ENCODE results near the gene NR2F6. TPM values are rescaled to one million over a fixed set of nuclear protein-coding genes. Genes with fewer than 3 reads are reported as not detected.

Gene NR2F6
- total RNA-seq, 1 donor from 2014 or later: 14.4 TPM

- peaks cover 27% of the 10 kb centered on the region for H3K36me3 Mint-ChIP-seq (ENCODE audit: low read depth)
- H3K27me3 Mint-ChIP-seq (ENCODE audit: insufficient read depth): no peaks in the 10 kb centered on the region
- H3K4me1 Mint-ChIP-seq (ENCODE audit: low read depth): peaks cover 19% of the 10 kb centered on the region
- DNase-seq (ENCODE audit: low spot score): no peak
- intact Hi-C loops (cut with micrococcal nuclease): no loop called here
- no peaks in the 10 kb centered on the region for H3K9me3 Mint-ChIP-seq
- H3K4me3 Mint-ChIP-seq: no peak overlapping the region
- H3K27ac Mint-ChIP-seq: no peak overlapping the region
Measured at GRCh38 chr19:17210296-17210695, 35.4 kb downstream of the NR2F6 start.

- peak overlapping the region; percentile 70 for H3K27ac Mint-ChIP-seq
- H3K9me3 Mint-ChIP-seq: no peaks in the 10 kb centered on the region
- H3K4me1 Mint-ChIP-seq (ENCODE audit: low read depth): peaks cover 10% of the 10 kb centered on the region
- H3K4me3 Mint-ChIP-seq: no peak overlapping the region
- intact Hi-C loops (cut with micrococcal nuclease): no loop called here
- DNase-seq (ENCODE audit: low spot score): peak; percentile 23
- H3K36me3 Mint-ChIP-seq (ENCODE audit: low read depth): peaks cover 24% of the 10 kb centered on the region
- no peaks in the 10 kb centered on the region for H3K27me3 Mint-ChIP-seq (ENCODE audit: insufficient read depth)
Measured at GRCh38 chr19:17209126-17210036, 36.3 kb downstream of the NR2F6 start.

- intact Hi-C loops (cut with micrococcal nuclease): no loop called here
- Mint-ChIP-seq H3K4me1 (ENCODE audit: low read depth) (peaks cover 8% of the 10 kb centered on the region), H3K4me3 (no peak overlapping the region), H3K27me3 (ENCODE audit: insufficient read depth) (no peaks in the 10 kb centered on the region), H3K36me3 (ENCODE audit: low read depth) (peaks cover 34% of the 10 kb centered on the region), H3K9me3 (no peaks in the 10 kb centered on the region), H3K27ac (no peak overlapping the region)
- no peak for DNase-seq (ENCODE audit: low spot score)
Measured at GRCh38 chr19:17206736-17207581, 38.8 kb downstream of the NR2F6 start.

DNA sequence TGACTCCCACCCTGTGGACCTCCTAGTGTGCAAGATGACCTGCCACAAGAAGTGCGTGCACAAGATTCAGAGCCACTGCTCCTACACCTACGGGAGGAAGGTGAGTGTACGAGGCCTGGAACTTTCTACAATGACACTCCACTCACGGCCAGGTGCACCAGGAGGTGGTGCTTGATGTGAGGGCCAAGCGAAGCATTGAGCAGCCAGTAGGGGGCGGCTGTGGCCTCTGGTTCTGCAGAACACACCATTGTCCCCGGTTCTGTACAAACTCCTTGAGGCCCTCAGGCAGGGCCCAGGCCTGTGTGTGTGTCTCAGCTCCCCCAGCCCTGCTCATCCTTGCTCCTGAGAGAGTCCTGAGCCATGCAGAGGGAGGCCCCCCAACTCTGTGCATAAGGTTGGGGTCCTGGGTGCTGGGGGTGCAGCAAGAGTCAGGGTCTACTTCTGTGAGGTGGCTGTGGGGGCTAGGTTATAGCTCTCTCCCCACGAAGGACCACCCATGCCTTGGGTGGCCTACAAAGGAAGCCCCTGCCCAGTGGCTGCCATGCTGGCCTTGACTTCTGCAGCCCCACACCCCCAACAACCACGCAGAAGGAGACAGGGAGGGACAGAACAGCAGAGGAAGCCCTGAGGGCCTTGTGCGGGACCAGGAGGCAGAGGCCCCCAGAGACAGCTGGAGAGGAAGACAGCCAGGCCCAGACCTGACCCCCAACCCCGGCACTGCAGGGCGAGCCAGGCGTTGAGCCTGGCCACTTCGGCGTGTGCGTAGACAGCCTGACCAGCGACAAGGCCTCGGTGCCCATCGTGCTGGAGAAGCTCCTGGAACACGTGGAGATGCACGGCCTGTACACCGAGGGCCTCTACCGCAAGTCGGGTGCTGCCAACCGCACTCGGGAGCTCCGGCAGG lies 40.2 kb downstream of the NR2F6 start:
- Mint-ChIP-seq H3K9me3 (no peaks in the 10 kb centered on the region), H3K27ac (no peak overlapping the region), H3K27me3 (ENCODE audit: insufficient read depth) (no peaks in the 10 kb centered on the region), H3K4me1 (ENCODE audit: low read depth) (peaks cover 8% of the 10 kb centered on the region), H3K4me3 (no peak overlapping the region), H3K36me3 (ENCODE audit: low read depth) (peaks cover 47% of the 10 kb centered on the region)
- DNase-seq (ENCODE audit: low spot score): peak; percentile 44
- intact Hi-C loops (cut with micrococcal nuclease): loop anchor here (1.0 to 2.0 kb wide), 2 partner anchors 29 to 77 kb away; no protein-coding TSS in a partner anchor

DNA sequence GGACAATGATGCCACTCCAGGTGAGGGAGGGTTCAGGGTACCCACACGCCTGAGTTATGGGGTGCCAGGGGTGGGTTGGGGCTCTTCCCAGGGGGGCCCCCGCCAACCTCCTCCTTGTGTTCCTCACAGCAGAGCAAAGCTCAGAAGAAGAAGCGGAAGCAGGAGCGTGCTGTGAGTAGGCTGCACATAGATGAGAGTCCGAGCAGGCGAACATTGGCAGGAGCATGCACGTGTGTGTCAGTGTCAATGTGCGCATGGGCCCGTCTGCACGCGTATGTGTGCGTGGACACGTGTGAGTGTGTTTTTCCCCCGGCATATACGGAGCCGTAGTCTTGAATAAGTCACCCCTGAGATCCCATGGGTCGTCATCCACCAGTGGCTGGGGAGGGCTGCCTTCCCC lies 43.0 kb downstream of the NR2F6 start:
- no peaks in the 10 kb centered on the region for H3K4me1 Mint-ChIP-seq (ENCODE audit: low read depth)
- intact Hi-C loops (cut with micrococcal nuclease): no loop called here
- no peak for DNase-seq (ENCODE audit: low spot score)
- H3K27ac Mint-ChIP-seq: no peak overlapping the region
- H3K27me3 Mint-ChIP-seq (ENCODE audit: insufficient read depth): no peaks in the 10 kb centered on the region
- no peak overlapping the region for H3K4me3 Mint-ChIP-seq
- no peaks in the 10 kb centered on the region for H3K9me3 Mint-ChIP-seq
- peaks cover 56% of the 10 kb centered on the region for H3K36me3 Mint-ChIP-seq (ENCODE audit: low read depth)

DNA sequence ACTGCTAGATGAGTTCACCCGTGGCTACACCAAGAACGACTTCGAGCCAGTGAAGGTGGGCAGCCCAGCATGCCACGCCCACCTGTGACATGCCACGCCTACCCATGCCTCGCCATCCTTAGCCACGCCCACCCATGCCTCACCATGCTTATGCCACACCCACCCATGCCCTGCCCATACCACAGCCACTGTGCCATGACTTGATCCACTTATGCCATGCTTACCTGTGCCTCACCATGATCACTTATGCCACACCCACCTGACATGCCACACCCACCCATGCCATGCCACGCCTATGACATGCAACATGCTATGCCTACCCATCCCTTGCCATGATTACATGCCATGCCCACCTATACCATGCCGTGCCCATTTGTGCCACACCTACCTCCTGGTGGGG lies 43.5 kb downstream of the NR2F6 start:
- Mint-ChIP-seq H3K27ac (no peak overlapping the region), H3K27me3 (ENCODE audit: insufficient read depth) (no peaks in the 10 kb centered on the region), H3K9me3 (no peaks in the 10 kb centered on the region), H3K4me3 (no peak overlapping the region), H3K4me1 (ENCODE audit: low read depth) (no peaks in the 10 kb centered on the region), H3K36me3 (ENCODE audit: low read depth) (peaks cover 57% of the 10 kb centered on the region)
- intact Hi-C loops (cut with micrococcal nuclease): no loop called here
- DNase-seq (ENCODE audit: low spot score): no peak

GRCh38 chr19:17200408-17201079 lies 45.2 kb downstream of the NR2F6 start:
- peaks cover 60% of the 10 kb centered on the region for H3K36me3 Mint-ChIP-seq (ENCODE audit: low read depth)
- intact Hi-C loops (cut with micrococcal nuclease): no loop called here

GRCh38 chr19:17197666-17198065 lies 48.1 kb downstream of the NR2F6 start:
- H3K36me3 Mint-ChIP-seq (ENCODE audit: low read depth): peaks cover 54% of the 10 kb centered on the region
- no peak overlapping the region for H3K4me3 Mint-ChIP-seq
- no peak for DNase-seq (ENCODE audit: low spot score)
- no peak overlapping the region for H3K27ac Mint-ChIP-seq
- H3K9me3 Mint-ChIP-seq: no peaks in the 10 kb centered on the region
- H3K27me3 Mint-ChIP-seq (ENCODE audit: insufficient read depth): no peaks in the 10 kb centered on the region
- no peaks in the 10 kb centered on the region for H3K4me1 Mint-ChIP-seq (ENCODE audit: low read depth)
- intact Hi-C loops (cut with micrococcal nuclease): no loop called here

More at GRCh38 chr19:17200408-17201079, 45.2 kb downstream of the NR2F6 start:
- no peaks in the 10 kb centered on the region for H3K4me1 Mint-ChIP-seq (ENCODE audit: low read depth)
- H3K27me3 Mint-ChIP-seq (ENCODE audit: insufficient read depth): no peaks in the 10 kb centered on the region
- H3K27ac Mint-ChIP-seq: no peak overlapping the region
- H3K4me3 Mint-ChIP-seq: no peak overlapping the region
- DNase-seq (ENCODE audit: low spot score): no peak
- H3K9me3 Mint-ChIP-seq: no peaks in the 10 kb centered on the region

GRCh38 chr19:17196610-17197009 lies 49.1 kb downstream of the NR2F6 start:
- no peak overlapping the region for H3K4me3 Mint-ChIP-seq
- no peak for DNase-seq (ENCODE audit: low spot score)
- H3K36me3 Mint-ChIP-seq (ENCODE audit: low read depth): peaks cover 44% of the 10 kb centered on the region
- no peaks in the 10 kb centered on the region for H3K27me3 Mint-ChIP-seq (ENCODE audit: insufficient read depth)
- H3K9me3 Mint-ChIP-seq: no peaks in the 10 kb centered on the region
- intact Hi-C loops (cut with micrococcal nuclease): no loop called here
- H3K4me1 Mint-ChIP-seq (ENCODE audit: low read depth): no peaks in the 10 kb centered on the region
- no peak overlapping the region for H3K27ac Mint-ChIP-seq

GRCh38 chr19:17195106-17195505 lies 50.6 kb downstream of the NR2F6 start:
- no peaks in the 10 kb centered on the region for H3K9me3 Mint-ChIP-seq
- DNase-seq (ENCODE audit: low spot score): no peak
- intact Hi-C loops (cut with micrococcal nuclease): no loop called here
- no peak overlapping the region for H3K27ac Mint-ChIP-seq
- no peak overlapping the region for H3K4me3 Mint-ChIP-seq
- no peaks in the 10 kb centered on the region for H3K4me1 Mint-ChIP-seq (ENCODE audit: low read depth)
- no peaks in the 10 kb centered on the region for H3K27me3 Mint-ChIP-seq (ENCODE audit: insufficient read depth)
- H3K36me3 Mint-ChIP-seq (ENCODE audit: low read depth): peaks cover 40% of the 10 kb centered on the region

DNA sequence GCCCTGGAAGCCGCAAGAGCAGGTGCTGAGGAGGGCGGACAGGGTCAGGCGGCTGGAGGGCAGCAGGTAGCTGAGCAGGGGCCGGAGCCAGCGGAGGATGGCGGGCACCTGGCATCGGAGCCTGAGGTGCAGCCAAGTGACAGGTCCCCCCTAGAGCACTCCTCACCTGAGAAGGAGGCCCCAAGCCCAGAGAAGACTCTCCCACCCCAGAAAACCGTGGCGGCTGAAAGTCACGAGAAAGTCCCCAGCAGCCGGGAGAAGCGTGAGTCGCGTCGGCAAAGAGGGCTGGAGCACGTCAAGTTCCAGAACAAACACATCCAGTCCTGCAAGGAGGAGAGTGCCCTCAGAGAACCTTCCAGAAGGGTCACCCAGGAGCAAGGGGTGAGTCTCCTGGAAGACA lies 51.1 kb downstream of the NR2F6 start:
- Mint-ChIP-seq H3K9me3 (no peaks in the 10 kb centered on the region), H3K36me3 (ENCODE audit: low read depth) (peaks cover 37% of the 10 kb centered on the region), H3K4me3 (no peak overlapping the region), H3K4me1 (ENCODE audit: low read depth) (no peaks in the 10 kb centered on the region), H3K27me3 (ENCODE audit: insufficient read depth) (no peaks in the 10 kb centered on the region), H3K27ac (no peak overlapping the region)
- intact Hi-C loops (cut with micrococcal nuclease): no loop called here
- DNase-seq (ENCODE audit: low spot score): no peak

DNA sequence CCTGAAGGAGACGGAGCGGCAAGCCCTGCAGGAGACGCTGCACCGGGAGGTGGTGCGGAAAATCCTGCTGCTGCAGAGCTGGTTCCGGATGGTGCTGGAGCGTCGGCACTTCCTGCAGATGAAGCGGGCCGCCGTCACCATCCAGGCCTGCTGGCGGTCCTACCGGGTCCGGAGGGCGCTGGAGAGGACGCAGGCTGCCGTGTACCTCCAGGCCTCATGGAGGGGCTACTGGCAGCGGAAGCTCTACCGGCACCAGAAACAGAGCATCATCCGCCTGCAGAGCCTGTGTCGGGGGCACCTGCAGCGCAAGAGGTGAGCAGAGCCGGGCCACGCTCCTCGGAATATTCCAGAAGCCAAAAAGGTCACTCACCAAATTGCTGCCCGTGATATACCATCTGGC lies 53.0 kb downstream of the NR2F6 start:
- no peak for DNase-seq (ENCODE audit: low spot score)
- Mint-ChIP-seq H3K4me1 (ENCODE audit: low read depth) (no peaks in the 10 kb centered on the region), H3K9me3 (no peaks in the 10 kb centered on the region), H3K27ac (no peak overlapping the region), H3K4me3 (no peak overlapping the region), H3K27me3 (ENCODE audit: insufficient read depth) (no peaks in the 10 kb centered on the region), H3K36me3 (ENCODE audit: low read depth) (peaks cover 32% of the 10 kb centered on the region)
- intact Hi-C loops (cut with micrococcal nuclease): no loop called here
